K562 (cell line): ENCODE data around the gene MBNL1. TPM values are rescaled to one million over a fixed set of nuclear protein-coding genes. Genes with fewer than 3 reads are reported as not detected.

ENCODE experiments used
- ARID2 ChIP-seq: fragments of 450-650 bp; IDR thresholded peaks from 2 replicates; pipeline ENCODE4 v1.6.1; 2017; ENCODE audit warnings: antibody characterized with exemption, mild to moderate bottlenecking
- ATF1 ChIP-seq, 2 experiments: fragments of 450-650 bp in 1 of 2; IDR thresholded peaks; 2 replicates each; pipeline ENCODE4 v1.6.1; 2016; ENCODE audit warnings: missing compliant biosample characterization in 1 of 2, missing genetic modification characterization in 1 of 2
- CREM ChIP-seq: IDR thresholded peaks from 2 replicates; pipeline ENCODE4 v1.6.1; 2014; ENCODE audit warnings: antibody characterized with exemption, low read depth
- ESRRA ChIP-seq: fragments of 450-650 bp; IDR thresholded peaks from 2 replicates; pipeline ENCODE4 v1.6.1; 2014; ENCODE audit warnings: low read depth, mild to moderate bottlenecking, moderate library complexity, borderline replicate concordance
- FOXM1 ChIP-seq, 2 experiments: fragments of 450-650 bp in 1 of 2; sonication (generic) in 1 of 2; formaldehyde crosslinking in 1 of 2; IDR thresholded peaks; 2 replicates each; pipeline versions ENCODE4 v1.6.1 to v1.9.0; 2017 to 2022; ENCODE audit warnings: low read depth in 2 of 2, mild to moderate bottlenecking in 2 of 2, missing genetic modification reagents in 1 of 2, moderate library complexity in 1 of 2
- LCOR ChIP-seq: sonication (generic); formaldehyde crosslinking; IDR thresholded peaks from 2 replicates; pipeline ENCODE4 v1.8.0; 2022; ENCODE audit warnings: mild to moderate bottlenecking, missing genetic modification reagents
- MAFG ChIP-seq: fragments of 450-650 bp; conservative IDR thresholded peaks from 2 replicates; pipeline ENCODE4 v1.6.1; 2016; ENCODE audit warnings: missing genetic modification characterization, missing compliant biosample characterization
- MEF2A ChIP-seq: IDR thresholded peaks from 2 replicates; pipeline ENCODE4 v1.6.1; 2011; ENCODE audit warnings: low read depth, mild to moderate bottlenecking, low read length, moderate library complexity; ENCODE audit not compliant: control insufficient read depth
- NBN ChIP-seq: fragments of 450-650 bp; IDR thresholded peaks from 2 replicates; pipeline ENCODE4 v1.6.1; 2016; ENCODE audit warnings: low read depth, mild to moderate bottlenecking
- SMARCA5 ChIP-seq: fragments of 450-650 bp; IDR thresholded peaks from 2 replicates; pipeline ENCODE4 v1.6.1; 2016
- ZNF79 ChIP-seq: fragments of 250-450 bp; sonication (Bioruptor Pico); IDR thresholded peaks from 2 replicates; pipeline ENCODE4 v1.4.0; 2020; ENCODE audit warnings: low read depth, mild to moderate bottlenecking, moderate library complexity
- polyA plus RNA-seq, 8 experiments: library from polyadenylated mRNA; depleted of rRNA in 4 of 8; stranded (reverse) in 5 of 8; unstranded in 3 of 8; fragments of >200 nt; fragmentation: Nextera tagmentation in 2 of 8; fragmentation: Illumina TruSeq in 1 of 8; extraction: Ambion mirVana in 2 of 8; extraction: Trizol in 1 of 8; gene quantifications; 2 replicates each; pipeline versions ENCODE4 v1.2.1 to v1.2.3, GENCODE V29; 2011 to 2014; ENCODE audit warnings: inconsistent platforms in 1 of 8, missing spikeins in 1 of 8
- total RNA-seq, 7 experiments: library from RNA; depleted of rRNA in 6 of 7; stranded (reverse); fragments of >200 nt in 6 of 7; fragmentation: Illumina TruSeq in 2 of 7; extraction: Trizol in 2 of 7; gene quantifications; 2 replicates each; pipeline versions ENCODE4 v1.2.1 to v1.2.3, GENCODE V29; 2011 to 2021; ENCODE audit warnings: low replicate concordance in 1 of 7
- TF ChIP-seq, protein P1 (sequence below), 2 experiments: fragments of 450-650 bp; formaldehyde crosslinking in 1 of 2; IDR thresholded peaks; 2 replicates each; pipeline versions ENCODE4 v1.4.0 to v1.6.1; 2014 to 2020; ENCODE audit warnings: mild to moderate bottlenecking in 2 of 2, borderline replicate concordance in 1 of 2, low read depth in 1 of 2
- TF ChIP-seq, protein P2 (sequence below), 2 experiments: fragments of 200-800 bp in 1 of 2; sonication (Bioruptor generic) in 1 of 2; sonication (generic) in 1 of 2; formaldehyde crosslinking in 1 of 2; IDR thresholded peaks in 1 of 2; conservative IDR thresholded peaks in 1 of 2; 2 replicates each; pipeline versions ENCODE4 v1.5.0 to v1.6.1; 2016 to 2020; ENCODE audit warnings: missing compliant biosample characterization in 1 of 2, missing genetic modification characterization in 1 of 2, missing genetic modification reagents in 1 of 2
- TF ChIP-seq, protein P3 (sequence below), 2 experiments: fragments of 450-650 bp in 1 of 2; sonication (generic) in 1 of 2; formaldehyde crosslinking in 1 of 2; IDR thresholded peaks in 1 of 2; conservative IDR thresholded peaks in 1 of 2; 2 replicates each; pipeline versions ENCODE4 v1.6.1 to v1.8.1; 2016 to 2023; ENCODE audit warnings: mild to moderate bottlenecking in 2 of 2, moderate library complexity in 2 of 2, inconsistent platforms in 1 of 2, missing genetic modification reagents in 1 of 2

MBNL1 gene
- total and polyA plus RNA-seq, 9 of the 15 experiments (the other 6 are each of a cell fraction or from before 2014, with no cell fraction given), result 70.3 to 243 (median 220) TPM

DNA sequence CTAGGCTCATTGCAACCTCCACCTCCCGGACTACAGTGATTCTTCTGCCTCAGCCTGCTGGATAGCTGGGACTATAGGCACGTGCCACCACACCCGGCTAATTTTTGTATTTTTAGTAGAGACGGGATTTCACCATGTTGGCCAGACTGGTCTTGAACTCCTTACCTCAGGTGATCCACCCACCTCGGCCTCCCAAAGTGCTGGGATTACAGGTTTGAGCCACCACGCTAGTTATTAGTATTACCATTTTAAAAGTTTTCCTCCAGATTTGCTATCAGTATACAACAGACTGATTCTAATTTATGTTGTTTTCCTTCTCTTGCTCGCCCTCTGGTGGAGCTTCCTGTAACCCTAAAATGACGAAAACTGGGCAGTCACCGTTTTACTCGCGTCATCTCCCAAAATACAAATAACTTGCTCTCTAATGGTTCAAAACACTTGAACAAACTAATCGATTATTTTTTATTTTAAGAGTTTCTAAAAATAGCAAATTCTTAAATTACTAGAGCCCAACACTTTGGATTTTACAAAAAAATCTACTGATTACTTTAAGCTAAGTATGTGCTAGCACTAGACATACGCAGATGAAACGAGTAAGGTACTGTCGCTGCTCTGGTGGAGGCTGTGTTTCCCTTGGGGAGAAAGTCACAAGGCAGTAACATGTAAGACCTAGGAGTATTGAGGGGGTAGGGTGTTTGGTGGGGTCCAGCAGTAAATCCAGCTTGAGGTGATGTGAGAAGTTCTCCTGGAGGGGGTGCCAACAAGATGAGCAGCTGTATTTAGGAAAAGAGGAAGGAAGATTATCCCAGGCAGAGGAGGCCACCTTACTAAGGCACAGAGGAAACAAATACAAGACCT is 203.3 kb downstream of the MBNL1 start (continued):
- TF ChIP-seq, protein P1, sequence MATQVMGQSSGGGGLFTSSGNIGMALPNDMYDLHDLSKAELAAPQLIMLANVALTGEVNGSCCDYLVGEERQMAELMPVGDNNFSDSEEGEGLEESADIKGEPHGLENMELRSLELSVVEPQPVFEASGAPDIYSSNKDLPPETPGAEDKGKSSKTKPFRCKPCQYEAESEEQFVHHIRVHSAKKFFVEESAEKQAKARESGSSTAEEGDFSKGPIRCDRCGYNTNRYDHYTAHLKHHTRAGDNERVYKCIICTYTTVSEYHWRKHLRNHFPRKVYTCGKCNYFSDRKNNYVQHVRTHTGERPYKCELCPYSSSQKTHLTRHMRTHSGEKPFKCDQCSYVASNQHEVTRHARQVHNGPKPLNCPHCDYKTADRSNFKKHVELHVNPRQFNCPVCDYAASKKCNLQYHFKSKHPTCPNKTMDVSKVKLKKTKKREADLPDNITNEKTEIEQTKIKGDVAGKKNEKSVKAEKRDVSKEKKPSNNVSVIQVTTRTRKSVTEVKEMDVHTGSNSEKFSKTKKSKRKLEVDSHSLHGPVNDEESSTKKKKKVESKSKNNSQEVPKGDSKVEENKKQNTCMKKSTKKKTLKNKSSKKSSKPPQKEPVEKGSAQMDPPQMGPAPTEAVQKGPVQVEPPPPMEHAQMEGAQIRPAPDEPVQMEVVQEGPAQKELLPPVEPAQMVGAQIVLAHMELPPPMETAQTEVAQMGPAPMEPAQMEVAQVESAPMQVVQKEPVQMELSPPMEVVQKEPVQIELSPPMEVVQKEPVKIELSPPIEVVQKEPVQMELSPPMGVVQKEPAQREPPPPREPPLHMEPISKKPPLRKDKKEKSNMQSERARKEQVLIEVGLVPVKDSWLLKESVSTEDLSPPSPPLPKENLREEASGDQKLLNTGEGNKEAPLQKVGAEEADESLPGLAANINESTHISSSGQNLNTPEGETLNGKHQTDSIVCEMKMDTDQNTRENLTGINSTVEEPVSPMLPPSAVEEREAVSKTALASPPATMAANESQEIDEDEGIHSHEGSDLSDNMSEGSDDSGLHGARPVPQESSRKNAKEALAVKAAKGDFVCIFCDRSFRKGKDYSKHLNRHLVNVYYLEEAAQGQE (IDR thresholded peaks at IDR 0.05; ENCODE audit: borderline replicate concordance), result peak; percentile 54; the same call in 1 of the 2 replicates
- TF ChIP-seq, protein P1 (CRISPR knock-in tag; IDR thresholded peaks at IDR 0.05; ENCODE audit: low read depth), result no peak
- 0 out of 2 replicates have a peak, but pooled peaks have one; percentile 4 for TF ChIP-seq MAFG (tag)
- peak; percentile 78 for TF ChIP-seq MEF2A
- peak; percentile 57; the same call in 1 of the 2 replicates for TF ChIP-seq CREM
- no peak for TF ChIP-seq ESRRA
- TF ChIP-seq, protein P2, sequence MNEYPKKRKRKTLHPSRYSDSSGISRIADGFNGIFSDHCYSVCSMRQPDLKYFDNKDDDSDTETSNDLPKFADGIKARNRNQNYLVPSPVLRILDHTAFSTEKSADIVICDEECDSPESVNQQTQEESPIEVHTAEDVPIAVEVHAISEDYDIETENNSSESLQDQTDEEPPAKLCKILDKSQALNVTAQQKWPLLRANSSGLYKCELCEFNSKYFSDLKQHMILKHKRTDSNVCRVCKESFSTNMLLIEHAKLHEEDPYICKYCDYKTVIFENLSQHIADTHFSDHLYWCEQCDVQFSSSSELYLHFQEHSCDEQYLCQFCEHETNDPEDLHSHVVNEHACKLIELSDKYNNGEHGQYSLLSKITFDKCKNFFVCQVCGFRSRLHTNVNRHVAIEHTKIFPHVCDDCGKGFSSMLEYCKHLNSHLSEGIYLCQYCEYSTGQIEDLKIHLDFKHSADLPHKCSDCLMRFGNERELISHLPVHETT (CRISPR knock-in tag; conservative IDR thresholded peaks at IDR 0.05 in 1 of 2, IDR thresholded peaks at IDR 0.05 in 1 of 2), result no peak
- TF ChIP-seq LCOR, result peak; percentile 7; the same call in 1 of the 2 replicates
- TF ChIP-seq SMARCA5, result 0 out of 2 replicates have a peak, but pooled peaks have one; percentile 49
- peak; percentile 90 for TF ChIP-seq ZNF79 (CRISPR knock-in tag)
- TF ChIP-seq, protein P3, sequence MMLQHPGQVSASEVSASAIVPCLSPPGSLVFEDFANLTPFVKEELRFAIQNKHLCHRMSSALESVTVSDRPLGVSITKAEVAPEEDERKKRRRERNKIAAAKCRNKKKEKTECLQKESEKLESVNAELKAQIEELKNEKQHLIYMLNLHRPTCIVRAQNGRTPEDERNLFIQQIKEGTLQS (IDR thresholded peaks at IDR 0.05), result peak; percentile 60
- TF ChIP-seq, protein P3 (CRISPR knock-in tag; conservative IDR thresholded peaks at IDR 0.05), result 0 out of 2 replicates have a peak, but pooled peaks have one; percentile 34
- TF ChIP-seq FOXM1 (IDR thresholded peaks at IDR 0.05; ENCODE audit: low read depth), result peak; percentile 47; the same call in 1 of the 2 replicates
- TF ChIP-seq FOXM1 (CRISPR knock-in tag; IDR thresholded peaks at IDR 0.05; ENCODE audit: low read depth), result no peak
- no peak for TF ChIP-seq ATF1 (CRISPR knock-in tag; IDR thresholded peaks at IDR 0.05)
- TF ChIP-seq ATF1 (tag; IDR thresholded peaks at IDR 0.05), result peak; percentile 84
- TF ChIP-seq ARID2, result peak; percentile 16; the same call in 1 of the 2 replicates
- peak; percentile 21 for TF ChIP-seq NBN
